Testis (tissue), 2 donors: ENCODE results near the gene ZSCAN10.

Source experiments
- POLR2A ChIP-seq: fragments of 450-650 bp; IDR thresholded peaks from one replicate; pipeline ENCODE4 v1.6.1; 2017; ENCODE audit warnings: antibody characterized with exemption, mild to moderate bottlenecking, moderate library complexity
- TF ChIP-seq, protein P1 (sequence below), 3 experiments: fragments of 450-650 bp in 2 of 3; fragments of 200-600 bp in 1 of 3; sonication (generic) in 1 of 3; IDR thresholded peaks; one replicate each; pipeline ENCODE4 v1.5.1; 2016 to 2019; ENCODE audit warnings: antibody characterized with exemption in 3 of 3, mild to moderate bottlenecking in 2 of 3, moderate library complexity in 1 of 3

DNA sequence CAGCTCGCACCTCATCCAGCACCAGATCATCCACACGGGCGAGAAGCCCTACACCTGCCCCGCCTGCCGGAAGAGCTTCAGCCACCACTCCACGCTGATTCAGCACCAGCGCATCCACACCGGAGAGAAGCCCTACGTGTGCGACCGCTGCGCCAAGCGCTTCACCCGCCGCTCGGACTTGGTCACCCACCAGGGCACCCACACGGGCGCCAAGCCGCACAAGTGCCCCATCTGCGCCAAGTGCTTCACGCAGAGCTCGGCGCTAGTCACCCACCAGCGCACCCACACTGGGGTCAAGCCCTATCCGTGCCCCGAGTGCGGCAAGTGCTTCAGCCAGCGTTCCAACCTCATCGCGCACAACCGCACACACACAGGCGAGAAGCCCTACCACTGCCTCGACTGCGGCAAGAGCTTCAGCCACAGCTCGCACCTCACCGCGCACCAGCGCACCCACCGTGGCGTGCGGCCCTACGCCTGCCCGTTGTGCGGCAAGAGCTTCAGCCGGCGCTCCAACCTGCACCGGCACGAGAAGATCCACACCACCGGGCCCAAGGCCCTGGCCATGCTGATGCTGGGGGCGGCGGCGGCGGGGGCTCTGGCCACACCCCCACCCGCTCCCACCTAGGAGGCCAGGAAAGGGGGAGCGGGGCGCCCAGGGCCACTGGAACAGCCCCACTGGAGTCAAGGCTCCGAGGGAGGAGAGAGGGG is 20.8 kb upstream of the ZSCAN10 start:
- TF ChIP-seq, protein P1, sequence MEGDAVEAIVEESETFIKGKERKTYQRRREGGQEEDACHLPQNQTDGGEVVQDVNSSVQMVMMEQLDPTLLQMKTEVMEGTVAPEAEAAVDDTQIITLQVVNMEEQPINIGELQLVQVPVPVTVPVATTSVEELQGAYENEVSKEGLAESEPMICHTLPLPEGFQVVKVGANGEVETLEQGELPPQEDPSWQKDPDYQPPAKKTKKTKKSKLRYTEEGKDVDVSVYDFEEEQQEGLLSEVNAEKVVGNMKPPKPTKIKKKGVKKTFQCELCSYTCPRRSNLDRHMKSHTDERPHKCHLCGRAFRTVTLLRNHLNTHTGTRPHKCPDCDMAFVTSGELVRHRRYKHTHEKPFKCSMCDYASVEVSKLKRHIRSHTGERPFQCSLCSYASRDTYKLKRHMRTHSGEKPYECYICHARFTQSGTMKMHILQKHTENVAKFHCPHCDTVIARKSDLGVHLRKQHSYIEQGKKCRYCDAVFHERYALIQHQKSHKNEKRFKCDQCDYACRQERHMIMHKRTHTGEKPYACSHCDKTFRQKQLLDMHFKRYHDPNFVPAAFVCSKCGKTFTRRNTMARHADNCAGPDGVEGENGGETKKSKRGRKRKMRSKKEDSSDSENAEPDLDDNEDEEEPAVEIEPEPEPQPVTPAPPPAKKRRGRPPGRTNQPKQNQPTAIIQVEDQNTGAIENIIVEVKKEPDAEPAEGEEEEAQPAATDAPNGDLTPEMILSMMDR (IDR thresholded peaks at IDR 0.05), result no peak
- no peak for TF ChIP-seq POLR2A
